ENCODE results near the gene CLIC4. TPM values are rescaled to one million over a fixed set of nuclear protein-coding genes. Genes with fewer than 3 reads are reported as not detected.

The CLIC4 gene
- total RNA-seq, 1 donor from 2014 or later, result 18.2 TPM

DNA sequence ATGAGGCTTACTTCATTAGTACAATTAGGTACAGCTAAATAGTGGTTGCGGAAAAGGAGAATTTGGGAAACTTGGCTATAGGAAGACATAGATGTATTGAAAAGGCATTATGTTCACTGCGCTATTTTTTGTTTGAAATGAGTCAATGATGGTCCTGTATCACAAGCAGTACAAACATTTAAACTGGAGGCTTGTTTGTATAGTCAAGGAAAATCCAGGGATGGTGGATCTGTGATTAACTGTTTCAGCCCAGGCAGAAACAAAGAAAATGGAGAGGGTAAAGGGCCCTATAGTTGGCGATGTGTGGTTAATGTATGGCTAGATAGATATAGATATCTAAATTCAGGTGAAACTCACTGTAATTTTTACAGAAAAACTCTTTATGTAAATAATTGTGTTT is 79.9 kb downstream of the CLIC4 start:
- H3K36me3 Mint-ChIP-seq (ENCODE audit: low read depth), result peaks cover 5% of the 10 kb centered on the region
- H3K9me3 Mint-ChIP-seq, result no peaks in the 10 kb centered on the region
- peaks cover 1% of the 10 kb centered on the region for H3K27me3 Mint-ChIP-seq (ENCODE audit: low read depth)
- no peak overlapping the region for H3K27ac Mint-ChIP-seq
- DNase-seq (ENCODE audit: low spot score), result no peak
- intact Hi-C loops (cut with micrococcal nuclease), result no loop called here
- no peak overlapping the region for H3K4me3 Mint-ChIP-seq (ENCODE audit: low read depth)
- H3K4me1 Mint-ChIP-seq (ENCODE audit: low read depth), result peaks cover 8% of the 10 kb centered on the region

DNA sequence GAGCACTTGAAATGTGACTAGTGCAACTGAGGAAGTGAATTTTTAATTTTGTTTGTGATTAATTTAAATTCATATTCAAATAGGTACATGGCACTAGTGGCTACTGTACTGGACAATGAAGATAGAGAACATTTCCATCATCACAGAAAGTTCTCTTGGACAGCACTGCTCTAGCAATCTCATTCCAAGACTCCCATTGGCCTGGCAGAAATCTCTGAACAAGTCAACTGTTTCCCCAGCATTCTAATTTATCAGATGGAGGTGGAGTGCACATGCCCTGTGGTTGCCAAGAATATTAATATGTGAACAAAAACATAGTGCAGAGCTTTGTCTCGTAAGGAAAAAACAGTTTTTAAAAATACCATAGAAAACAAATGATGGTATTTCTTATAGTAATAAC is 81.3 kb downstream of the CLIC4 start:
- H3K27ac Mint-ChIP-seq, result no peak overlapping the region
- intact Hi-C loops (cut with micrococcal nuclease), result no loop called here
- peaks cover 1% of the 10 kb centered on the region for H3K27me3 Mint-ChIP-seq (ENCODE audit: low read depth)
- peaks cover 8% of the 10 kb centered on the region for H3K4me1 Mint-ChIP-seq (ENCODE audit: low read depth)
- H3K9me3 Mint-ChIP-seq, result no peaks in the 10 kb centered on the region
- DNase-seq (ENCODE audit: low spot score), result no peak
- H3K36me3 Mint-ChIP-seq (ENCODE audit: low read depth), result peaks cover 5% of the 10 kb centered on the region
- no peak overlapping the region for H3K4me3 Mint-ChIP-seq (ENCODE audit: low read depth)

DNA sequence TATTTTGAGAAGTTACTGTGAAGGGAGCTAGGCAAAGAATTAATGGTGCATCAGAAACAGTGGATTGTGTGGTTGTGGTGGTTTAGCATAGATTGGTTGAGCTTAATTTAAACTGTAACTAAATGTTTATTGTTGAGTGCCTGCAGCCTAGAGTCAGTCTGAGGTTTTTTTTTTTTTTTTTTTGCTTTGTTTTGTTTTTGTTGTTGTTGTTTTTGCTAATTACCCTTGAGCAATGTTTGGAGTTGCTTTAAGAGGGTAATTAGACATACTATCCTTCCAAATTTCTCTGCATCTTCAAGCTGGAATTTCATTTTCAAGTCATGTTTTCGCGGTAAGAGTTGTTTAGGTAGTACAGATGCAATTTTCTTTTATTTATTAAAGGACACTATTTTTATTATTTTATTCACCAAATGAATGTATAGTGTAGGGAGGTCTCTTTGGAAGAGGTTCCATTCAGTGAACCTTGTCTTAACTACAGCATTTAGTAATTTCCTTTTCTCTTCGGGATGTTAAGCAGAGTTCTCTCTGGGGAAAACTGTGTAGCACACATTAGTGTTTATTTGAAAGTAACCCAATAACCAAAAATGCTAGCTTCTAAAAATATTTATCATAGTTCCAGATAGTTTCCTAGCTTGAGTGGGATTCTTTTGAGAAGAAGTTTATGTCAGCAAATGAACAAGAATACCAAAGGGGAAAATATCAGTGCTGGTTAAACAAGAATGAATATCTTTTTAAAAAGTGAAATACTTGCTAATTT is 82.3 kb downstream of the CLIC4 start:
- Mint-ChIP-seq H3K27ac (no peak overlapping the region), H3K27me3 (ENCODE audit: low read depth) (peaks cover 1% of the 10 kb centered on the region), H3K4me3 (ENCODE audit: low read depth) (no peak overlapping the region), H3K9me3 (no peaks in the 10 kb centered on the region), H3K36me3 (ENCODE audit: low read depth) (peaks cover 5% of the 10 kb centered on the region), H3K4me1 (ENCODE audit: low read depth) (peaks cover 8% of the 10 kb centered on the region)
- no peak for DNase-seq (ENCODE audit: low spot score)
- intact Hi-C loops (cut with micrococcal nuclease), result no loop called here

DNA sequence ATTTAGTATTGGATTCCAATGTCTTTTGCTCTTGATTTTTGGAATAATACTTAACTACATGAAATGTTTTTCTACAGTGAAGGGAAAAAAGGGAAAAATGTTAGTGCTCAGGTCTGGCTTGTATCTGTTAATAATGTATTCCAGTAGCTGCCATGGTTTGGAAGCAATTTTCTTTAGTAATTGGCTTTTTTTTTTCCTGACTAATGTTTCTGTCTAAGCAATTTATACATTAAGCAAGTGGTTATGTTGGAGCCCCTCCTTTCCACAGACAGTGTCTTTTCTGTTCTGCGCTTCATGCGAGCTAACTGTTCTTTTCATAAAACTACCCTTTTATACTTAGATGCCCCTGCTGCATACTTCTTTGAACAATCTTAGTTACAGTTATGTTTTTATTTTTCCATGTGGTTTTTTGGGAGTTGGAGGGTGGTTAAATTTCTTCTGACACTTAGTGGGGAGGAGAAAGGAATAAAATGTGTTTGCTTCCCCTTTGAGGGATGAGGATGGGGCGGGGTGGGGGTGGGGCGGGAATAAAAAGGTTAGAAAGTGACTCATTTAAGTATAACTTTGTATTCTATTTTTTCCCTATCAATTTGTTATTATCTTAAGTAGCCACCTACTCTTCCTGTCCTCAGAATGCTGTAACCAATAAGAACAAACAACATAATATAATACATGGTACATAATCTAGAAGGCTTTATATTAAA is 83.1 kb downstream of the CLIC4 start:
- intact Hi-C loops (cut with micrococcal nuclease), result no loop called here
- H3K36me3 Mint-ChIP-seq (ENCODE audit: low read depth), result peaks cover 5% of the 10 kb centered on the region
- peaks cover 8% of the 10 kb centered on the region for H3K4me1 Mint-ChIP-seq (ENCODE audit: low read depth)
- DNase-seq (ENCODE audit: low spot score), result no peak
- no peaks in the 10 kb centered on the region for H3K27me3 Mint-ChIP-seq (ENCODE audit: low read depth)
- no peaks in the 10 kb centered on the region for H3K9me3 Mint-ChIP-seq
- no peak overlapping the region for H3K4me3 Mint-ChIP-seq (ENCODE audit: low read depth)
- no peak overlapping the region for H3K27ac Mint-ChIP-seq

DNA sequence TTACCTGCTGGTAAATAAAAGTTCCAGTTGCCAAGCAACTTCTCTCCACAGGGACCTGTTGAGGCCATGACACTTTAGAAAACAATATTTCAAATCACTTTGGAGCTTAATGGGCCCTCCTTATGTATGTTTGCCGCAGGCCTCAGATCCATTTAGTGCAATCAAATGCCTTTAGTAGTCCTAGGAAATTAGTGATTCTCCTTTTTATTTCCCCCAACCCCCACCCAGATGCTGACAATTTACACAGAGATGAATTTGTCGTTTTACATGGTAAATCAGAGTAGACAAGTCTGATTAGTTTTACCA is 83.6 kb downstream of the CLIC4 start:
- no peak overlapping the region for H3K4me3 Mint-ChIP-seq (ENCODE audit: low read depth)
- no peaks in the 10 kb centered on the region for H3K27me3 Mint-ChIP-seq (ENCODE audit: low read depth)
- no peak for DNase-seq (ENCODE audit: low spot score)
- no peaks in the 10 kb centered on the region for H3K9me3 Mint-ChIP-seq
- intact Hi-C loops (cut with micrococcal nuclease), result no loop called here
- H3K4me1 Mint-ChIP-seq (ENCODE audit: low read depth), result peaks cover 8% of the 10 kb centered on the region
- H3K36me3 Mint-ChIP-seq (ENCODE audit: low read depth), result peaks cover 5% of the 10 kb centered on the region
- H3K27ac Mint-ChIP-seq, result no peak overlapping the region

DNA sequence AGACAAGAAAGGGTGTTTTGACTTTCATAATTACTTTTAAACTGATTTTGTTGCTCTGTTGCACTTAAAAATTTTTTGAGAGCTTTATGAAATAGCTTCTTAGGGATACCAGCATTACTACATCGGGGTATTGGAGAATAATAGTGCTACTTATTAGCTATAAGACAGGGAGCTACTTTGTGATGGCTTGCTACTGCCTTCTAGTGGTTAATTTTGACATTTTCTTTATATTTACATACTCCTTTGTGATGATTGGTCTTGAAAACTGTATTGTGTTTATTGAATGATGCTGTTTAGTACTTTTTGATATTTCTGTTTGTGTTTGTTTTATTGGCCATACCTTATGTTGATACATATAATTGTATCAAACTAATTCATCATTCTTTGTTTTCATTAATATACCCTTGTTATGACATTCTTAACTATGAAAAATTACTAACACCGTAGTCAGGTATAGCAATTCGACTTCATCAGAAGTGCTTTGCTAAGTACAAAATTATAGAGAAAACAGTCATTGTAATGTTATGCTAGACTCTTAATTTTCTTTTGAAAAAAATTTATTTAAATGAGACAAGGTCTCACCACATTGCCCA is 85.5 kb downstream of the CLIC4 start:
- Mint-ChIP-seq H3K4me1 (ENCODE audit: low read depth) (peaks cover 8% of the 10 kb centered on the region), H3K27ac (no peak overlapping the region), H3K9me3 (no peaks in the 10 kb centered on the region), H3K4me3 (ENCODE audit: low read depth) (no peak overlapping the region), H3K27me3 (ENCODE audit: low read depth) (no peaks in the 10 kb centered on the region), H3K36me3 (ENCODE audit: low read depth) (peaks cover 5% of the 10 kb centered on the region)
- intact Hi-C loops (cut with micrococcal nuclease), result loop anchor here (2.0 kb wide), 1 partner anchor 142 kb away; no protein-coding TSS in a partner anchor
- no peak for DNase-seq (ENCODE audit: low spot score)

DNA sequence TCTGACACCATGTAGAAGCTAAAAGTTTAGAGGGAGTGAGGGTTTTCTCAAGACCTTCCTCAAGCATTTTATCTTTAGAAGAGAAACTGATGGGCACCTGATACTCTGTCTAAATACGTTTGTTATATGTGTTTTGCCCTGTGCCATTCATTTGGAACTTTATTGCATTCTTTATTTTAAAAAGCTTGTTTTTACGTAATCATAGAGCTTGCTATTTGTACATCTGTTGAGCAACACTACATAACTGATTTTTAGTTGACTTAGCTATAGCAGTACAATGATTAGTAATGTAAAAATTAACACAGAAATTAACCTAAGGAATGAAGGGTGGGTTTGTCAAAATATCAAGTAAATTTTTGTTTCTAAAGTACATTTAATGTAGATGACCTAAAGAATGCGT is 96.3 kb downstream of the CLIC4 start:
- Mint-ChIP-seq H3K27me3 (ENCODE audit: low read depth) (peaks cover 2% of the 10 kb centered on the region), H3K4me1 (ENCODE audit: low read depth) (peaks cover 2% of the 10 kb centered on the region), H3K36me3 (ENCODE audit: low read depth) (peaks cover 3% of the 10 kb centered on the region), H3K4me3 (ENCODE audit: low read depth) (no peak overlapping the region), H3K27ac (no peak overlapping the region), H3K9me3 (no peaks in the 10 kb centered on the region)
- intact Hi-C loops (cut with micrococcal nuclease), result no loop called here
- no peak for DNase-seq (ENCODE audit: low spot score)

DNA sequence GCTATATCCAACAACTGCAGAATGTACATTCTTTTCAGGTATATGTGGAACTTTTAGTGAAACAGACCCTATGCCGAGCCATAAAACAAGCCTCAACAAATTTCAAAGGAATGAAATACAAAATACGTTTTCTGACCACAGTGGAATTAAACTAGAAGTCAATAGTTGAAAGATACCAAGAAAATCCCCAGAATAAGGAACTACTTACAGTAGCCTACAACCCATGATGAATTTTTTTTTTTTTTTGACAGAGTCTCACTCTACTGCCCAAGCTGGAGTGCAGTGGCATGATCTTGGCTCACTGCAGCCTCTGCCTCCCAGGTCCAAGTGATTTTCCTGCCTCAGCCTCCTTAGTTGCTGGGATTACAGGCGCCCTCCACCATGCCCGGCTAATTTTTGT is 101.4 kb downstream of the CLIC4 start:
- H3K4me1 Mint-ChIP-seq (ENCODE audit: low read depth), result peaks cover 16% of the 10 kb centered on the region
- no peak overlapping the region for H3K27ac Mint-ChIP-seq
- no peaks in the 10 kb centered on the region for H3K9me3 Mint-ChIP-seq
- no peak overlapping the region for H3K4me3 Mint-ChIP-seq (ENCODE audit: low read depth)
- H3K27me3 Mint-ChIP-seq (ENCODE audit: low read depth), result peaks cover 15% of the 10 kb centered on the region
- no peak for DNase-seq (ENCODE audit: low spot score)
- no peaks in the 10 kb centered on the region for H3K36me3 Mint-ChIP-seq (ENCODE audit: low read depth)
- intact Hi-C loops (cut with micrococcal nuclease), result loop anchor here (2.0 to 5.0 kb wide), 2 partner anchors 51 to 74 kb away; no protein-coding TSS in a partner anchor

DNA sequence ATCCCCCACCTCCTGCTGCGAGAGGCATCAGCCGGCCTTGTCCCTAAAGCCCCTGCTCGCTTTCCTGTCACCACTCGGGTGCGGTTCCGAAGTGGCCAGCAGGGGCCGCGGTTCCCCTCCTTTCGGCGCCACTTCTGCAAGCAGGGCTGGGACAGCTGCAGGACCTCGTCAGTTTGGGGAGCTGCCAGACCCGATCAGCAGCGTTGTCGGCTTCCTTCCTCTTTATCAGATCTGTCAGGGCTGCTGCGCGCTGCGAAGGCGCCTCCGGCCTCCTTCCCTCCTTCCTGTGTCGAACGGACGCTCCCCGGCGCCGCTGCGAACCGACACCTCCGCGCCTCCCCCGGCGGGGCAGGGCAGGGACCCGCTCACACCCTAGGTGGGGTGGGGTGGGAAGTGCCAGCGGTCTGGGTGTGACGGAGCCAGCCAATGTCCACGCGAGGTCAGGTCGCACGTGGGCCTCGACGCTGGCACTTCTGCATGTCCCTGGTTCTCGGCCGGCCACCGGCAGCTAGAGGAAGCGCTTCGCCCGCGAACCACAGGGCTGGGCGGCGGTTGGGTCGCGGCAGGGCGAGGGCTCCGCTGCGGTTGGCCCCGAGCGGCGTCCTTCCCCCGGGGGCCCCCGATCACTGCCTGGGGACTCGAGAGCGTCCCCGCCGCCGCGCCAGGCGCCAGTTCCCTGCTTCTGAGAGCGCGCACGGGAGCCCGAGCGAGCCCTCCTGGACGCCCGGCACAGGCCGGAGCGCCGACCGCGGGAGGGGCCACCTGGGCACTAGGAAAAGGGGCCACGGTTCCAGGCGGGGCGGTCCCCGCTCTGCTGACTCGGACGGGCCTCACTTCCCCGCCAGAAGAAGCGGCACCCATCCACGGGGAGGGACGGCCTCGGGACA is 103.0 kb downstream of the CLIC4 start:
- intact Hi-C loops (cut with micrococcal nuclease), result loop anchor here (1.0 to 5.0 kb wide), 6 partner anchors 49 to 357 kb away; no protein-coding TSS in a partner anchor
- no peaks in the 10 kb centered on the region for H3K9me3 Mint-ChIP-seq
- H3K27ac Mint-ChIP-seq, result no peak overlapping the region
- H3K4me3 Mint-ChIP-seq (ENCODE audit: low read depth), result peak overlapping the region; percentile 66
- H3K4me1 Mint-ChIP-seq (ENCODE audit: low read depth), result peaks cover 16% of the 10 kb centered on the region
- peaks cover 29% of the 10 kb centered on the region for H3K27me3 Mint-ChIP-seq (ENCODE audit: low read depth)
- DNase-seq (ENCODE audit: low spot score), result peak; percentile 87
- H3K36me3 Mint-ChIP-seq (ENCODE audit: low read depth), result no peaks in the 10 kb centered on the region

DNA sequence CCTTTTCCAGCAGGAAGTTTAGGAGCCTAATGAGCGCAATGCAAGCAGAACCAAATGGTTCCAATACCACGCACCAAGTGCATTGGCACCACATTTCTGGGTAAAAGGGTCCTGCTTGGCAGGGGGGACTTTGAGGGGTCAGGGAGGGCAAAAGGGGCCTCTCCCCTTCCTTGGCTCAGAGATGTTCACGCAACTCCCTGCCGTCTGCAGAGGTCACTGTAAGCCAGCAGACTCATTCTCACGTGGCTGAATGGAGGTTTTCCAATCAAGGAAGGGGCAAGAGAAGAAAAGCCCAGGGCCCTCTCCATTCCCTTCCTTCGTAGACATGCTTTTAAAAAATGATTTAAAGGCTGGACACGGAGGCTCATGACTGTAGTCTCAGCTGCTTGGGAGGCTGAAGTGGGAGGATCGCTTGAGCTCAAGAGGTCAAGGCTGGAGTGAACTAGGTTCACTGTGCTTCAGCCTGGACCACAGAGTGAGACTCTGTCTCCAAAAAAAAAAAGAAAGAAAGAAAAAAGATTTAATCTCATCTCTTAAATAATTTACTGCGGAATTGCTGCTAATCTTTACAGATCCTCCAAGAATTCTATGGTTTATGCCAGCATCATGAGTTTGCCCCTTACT is 104.5 kb downstream of the CLIC4 start:
- intact Hi-C loops (cut with micrococcal nuclease), result loop anchor here (2.0 to 5.0 kb wide), 2 partner anchors 48 to 299 kb away; no protein-coding TSS in a partner anchor
- peaks cover 16% of the 10 kb centered on the region for H3K4me1 Mint-ChIP-seq (ENCODE audit: low read depth)
- H3K4me3 Mint-ChIP-seq (ENCODE audit: low read depth), result peak overlapping the region; percentile 46
- no peaks in the 10 kb centered on the region for H3K36me3 Mint-ChIP-seq (ENCODE audit: low read depth)
- peaks cover 36% of the 10 kb centered on the region for H3K27me3 Mint-ChIP-seq (ENCODE audit: low read depth)
- no peaks in the 10 kb centered on the region for H3K9me3 Mint-ChIP-seq
- H3K27ac Mint-ChIP-seq, result no peak overlapping the region
- no peak for DNase-seq (ENCODE audit: low spot score)

DNA sequence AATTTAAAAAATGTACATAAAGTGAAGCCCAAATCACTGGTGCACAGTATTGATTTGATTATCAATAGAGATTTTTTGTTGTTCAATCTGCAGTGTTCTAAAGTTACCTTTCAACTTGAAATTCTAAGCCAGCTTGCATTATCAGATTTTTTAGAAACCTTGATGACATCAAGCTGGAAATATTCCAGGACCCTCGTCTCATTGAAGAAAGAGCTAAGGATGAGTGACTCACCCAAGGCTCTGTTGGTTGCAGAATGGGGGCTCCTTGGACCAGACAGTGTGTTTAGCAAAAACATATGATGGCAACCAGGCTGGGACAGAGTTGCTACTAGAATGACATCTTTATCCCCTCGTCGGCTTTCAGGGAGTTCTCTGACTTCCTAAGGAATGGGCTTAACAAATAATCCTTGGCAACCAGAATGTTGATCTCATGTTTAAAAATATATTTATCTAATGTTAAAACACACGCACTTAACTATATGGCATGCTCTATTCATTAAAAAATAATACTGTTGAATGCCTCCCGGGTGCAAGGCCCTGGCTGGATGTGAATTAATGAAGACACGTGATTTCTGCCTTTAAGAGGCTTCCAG is 105.2 kb downstream of the CLIC4 start:
- no peaks in the 10 kb centered on the region for H3K9me3 Mint-ChIP-seq
- DNase-seq (ENCODE audit: low spot score), result no peak
- H3K4me1 Mint-ChIP-seq (ENCODE audit: low read depth), result peaks cover 16% of the 10 kb centered on the region
- H3K27me3 Mint-ChIP-seq (ENCODE audit: low read depth), result peaks cover 36% of the 10 kb centered on the region
- no peak overlapping the region for H3K4me3 Mint-ChIP-seq (ENCODE audit: low read depth)
- H3K27ac Mint-ChIP-seq, result no peak overlapping the region
- no peaks in the 10 kb centered on the region for H3K36me3 Mint-ChIP-seq (ENCODE audit: low read depth)
- intact Hi-C loops (cut with micrococcal nuclease), result no loop called here

DNA sequence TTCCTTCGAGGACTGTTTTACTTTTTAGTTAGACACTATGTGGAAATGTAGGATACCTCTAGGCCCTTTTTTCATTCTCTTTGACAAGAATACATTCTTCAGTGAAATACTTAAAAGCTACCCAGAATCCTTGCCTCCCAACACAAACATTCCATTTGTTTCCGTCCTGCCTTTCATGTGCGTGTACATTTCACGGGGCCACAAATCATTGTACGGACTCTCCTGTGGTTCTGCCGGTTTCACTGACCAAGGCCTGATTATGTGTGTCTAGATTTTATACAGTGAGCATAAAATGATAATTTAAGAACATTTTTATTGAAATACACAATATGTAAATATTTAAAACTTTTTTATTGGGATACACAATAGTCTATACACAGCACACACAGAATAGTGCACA is 108.4 kb downstream of the CLIC4 start:
- no peak overlapping the region for H3K27ac Mint-ChIP-seq
- H3K9me3 Mint-ChIP-seq, result no peaks in the 10 kb centered on the region
- DNase-seq (ENCODE audit: low spot score), result no peak
- no peak overlapping the region for H3K4me3 Mint-ChIP-seq (ENCODE audit: low read depth)
- no peaks in the 10 kb centered on the region for H3K36me3 Mint-ChIP-seq (ENCODE audit: low read depth)
- intact Hi-C loops (cut with micrococcal nuclease), result no loop called here
- peaks cover 48% of the 10 kb centered on the region for H3K27me3 Mint-ChIP-seq (ENCODE audit: low read depth)
- peaks cover 11% of the 10 kb centered on the region for H3K4me1 Mint-ChIP-seq (ENCODE audit: low read depth)
